B cell (primary cell): Measurements from ENCODE around the gene FOXD1. TPM values are rescaled to one million over a fixed set of nuclear protein-coding genes. Genes with fewer than 3 reads are reported as not detected.

ENCODE experiments used
- ATAC-seq: fragments of 200-7000 bp; cut with Tn5 transposase; one replicate; pipeline ENCODE4 v1.10.0; 2021; ENCODE audit warnings: low read depth, mild to moderate bottlenecking, moderate number of reproducible peaks, moderate library complexity
- CTCF ChIA-PET: fragments of 350-600 bp; sonication (Branson Sonifier 250); formaldehyde crosslinking; loops from one replicate; lab custom pipeline; 2021; ENCODE audit warnings: antibody characterized with exemption, inconsistent platforms; lab: Charles Lee
- POLR2A ChIA-PET: fragments of 350-600 bp; sonication (Branson Sonifier 250); formaldehyde crosslinking; loops from one replicate; lab custom pipeline; 2021; ENCODE audit warnings: antibody characterized with exemption; lab: Charles Lee
- DNase-seq: peaks from one replicate; pipeline ENCODE4 v3.0.0; 2013
- H2AFZ ChIP-seq: 2 replicates; pipeline ENCODE4 v1.6.1; 2012; ENCODE audit warnings: mild to moderate bottlenecking, low read depth, low read length; ENCODE audit not compliant: insufficient read depth, poor library complexity, severe bottlenecking
- H3K27ac ChIP-seq, 2 donors: 1 replicate in 1 of 2; 2 replicates in 1 of 2; pipeline ENCODE4 v1.5.1; 2012 to 2013; ENCODE audit warnings: low read length in 2 of 2, mild to moderate bottlenecking in 2 of 2, moderate library complexity in 1 of 2
- H3K27me3 ChIP-seq, 4 experiments: fragments of 200-600 bp in 1 of 4; sonication (generic) in 1 of 4; replicated peaks in 1 of 4; 1 replicate in 2 of 4; 2 replicates in 2 of 4; pipeline versions ENCODE4 v1.6.1 to v1.7.0; 2013 to 2016; ENCODE audit warnings: low read length in 3 of 4, mild to moderate bottlenecking in 2 of 4, mixed read lengths in 1 of 4, moderate library complexity in 1 of 4; ENCODE audit not compliant: insufficient read depth in 4 of 4, control insufficient read depth in 3 of 4; ENCODE audit errors: control extremely low read depth in 1 of 4
- H3K36me3 ChIP-seq, 2 experiments: replicated peaks in 1 of 2; 1 replicate in 1 of 2; 2 replicates in 1 of 2; pipeline versions ENCODE4 v1.6.1 to v1.7.1; 2013; ENCODE audit warnings: low read length in 1 of 2; ENCODE audit not compliant: insufficient read depth in 2 of 2, control insufficient read depth in 1 of 2; ENCODE audit errors: control extremely low read depth in 1 of 2, extremely low read depth in 1 of 2
- H3K4me1 ChIP-seq, 2 donors: fragments of 200-600 bp in 1 of 2; sonication (generic) in 1 of 2; 1 replicate in 1 of 2; 2 replicates in 1 of 2; pipeline versions ENCODE4 v1.5.1 to v1.6.1; 2013 to 2017; ENCODE audit warnings: low read length in 2 of 2; ENCODE audit not compliant: control insufficient read depth in 2 of 2, insufficient read depth in 2 of 2
- H3K4me2 ChIP-seq: replicated peaks from 2 replicates; pipeline ENCODE3; 2012; ENCODE audit warnings: mild to moderate bottlenecking, low read depth, low read length; ENCODE audit not compliant: poor library complexity, severe bottlenecking
- H3K4me3 ChIP-seq, 5 experiments: fragments of 200-600 bp in 1 of 5; sonication (generic) in 1 of 5; 1 replicate in 3 of 5; 2 replicates in 2 of 5; pipeline versions ENCODE4 v1.5.1 to v1.7.0; 2011 to 2016; ENCODE audit warnings: low read length in 4 of 5, mild to moderate bottlenecking in 4 of 5, low read depth in 2 of 5, control low read depth in 1 of 5, moderate library complexity in 1 of 5; ENCODE audit not compliant: insufficient read depth in 1 of 5; ENCODE audit errors: control extremely low read depth in 1 of 5, extremely low read depth in 1 of 5
- H3K79me2 ChIP-seq: fragments of 200-600 bp; sonication (generic); one replicate; pipeline ENCODE4 v1.6.0; 2016; ENCODE audit warnings: low read length; ENCODE audit not compliant: control insufficient read depth, insufficient read depth
- H3K9ac ChIP-seq: fragments of 200-600 bp; sonication (generic); 2 replicates; pipeline ENCODE4 v1.6.1; 2017; ENCODE audit warnings: mild to moderate bottlenecking, low read length, moderate library complexity
- H3K9me3 ChIP-seq, 3 donors: one replicate each; pipeline versions ENCODE4 v1.6.1 to v1.7.1; 2013; ENCODE audit warnings: low read length in 2 of 3; ENCODE audit not compliant: control insufficient read depth in 2 of 3, insufficient read depth in 1 of 3; ENCODE audit errors: control extremely low read depth in 1 of 3
- H4K20me1 ChIP-seq: 2 replicates; pipeline ENCODE4 v1.6.0; 2012; ENCODE audit warnings: mild to moderate bottlenecking, low read length; ENCODE audit not compliant: insufficient read depth, control insufficient read depth, poor library complexity, severe bottlenecking
- H3K27ac Mint-ChIP-seq: one replicate; pipeline ENCODE4 v1.8.0; 2021; ENCODE audit warnings: mixed read lengths
- H3K27me3 Mint-ChIP-seq: one replicate; pipeline ENCODE4 v1.8.0; 2021; ENCODE audit warnings: mixed read lengths
- H3K4me1 Mint-ChIP-seq: one replicate; pipeline ENCODE4 v1.8.0; 2021; ENCODE audit warnings: mixed read lengths
- H3K4me3 Mint-ChIP-seq: one replicate; pipeline ENCODE4 v1.8.0; 2021; ENCODE audit warnings: mixed read lengths
- H3K9me3 Mint-ChIP-seq: one replicate; pipeline ENCODE4 v1.8.0; 2022; ENCODE audit warnings: mixed read lengths; ENCODE audit not compliant: insufficient read depth
- CTCF ChIP-seq: fragments of 200-600 bp; IDR thresholded peaks from one replicate; pipeline ENCODE4 v1.8.0; 2022; ENCODE audit warnings: antibody characterized with exemption, mild to moderate bottlenecking
- EZH2 ChIP-seq: IDR thresholded peaks from 2 replicates; pipeline ENCODE4 v1.6.1; 2012; ENCODE audit warnings: borderline replicate concordance, low read depth, mild to moderate bottlenecking, moderate library complexity, low read length; ENCODE audit not compliant: insufficient read depth, poor library complexity, severe bottlenecking
- intact Hi-C: fragments of 100-400 bp; cut with micrococcal nuclease; formaldehyde crosslinking; loops from one replicate; pipeline ENCODE4 v1.10.0; 2022
- polyA plus RNA-seq: library from polyadenylated mRNA; depleted of rRNA; stranded (reverse); fragments of >200 nt; gene quantifications from 2 replicates; pipeline ENCODE4 v1.2.3, GENCODE V29; 2012
- total RNA-seq, 2 donors: library from RNA; stranded (reverse); fragments of 120-200 nt in 1 of 2; gene quantifications; 1 replicate in 1 of 2; 2 replicates in 1 of 2; pipeline versions ENCODE4 v1.2.3 to v1.2.4, GENCODE V29; 2013 to 2022

The FOXD1 gene
- total and polyA plus RNA-seq, 2 donors (not counting 1 experiment from before 2014, with no cell fraction given), result 0.34 to 0.49 TPM

- H3K27me3 Mint-ChIP-seq, result peaks cover 55% of the 10 kb centered on the region
- no peak overlapping the region for H3K27ac ChIP-seq
These were observed 17.2 kb downstream of the FOXD1 start for GRCh38 chr5:73431204-73431851.

More at GRCh38 chr5:73431204-73431851, 17.2 kb downstream of the FOXD1 start:
- ATAC-seq, result no peak
- no peak overlapping the region for H3K4me3 ChIP-seq
- H3K27me3 ChIP-seq, result peaks cover 0 to 50% (median 18%) of the 10 kb centered on the region in 4 experiments
- no peak overlapping the region for H2AFZ ChIP-seq
- no peak overlapping the region for H3K27ac Mint-ChIP-seq
- no peak for DNase-seq
- ChIA-PET POLR2A (no interaction called here), CTCF (no interaction called here)
- peaks cover 5% of the 10 kb centered on the region for H3K4me1 Mint-ChIP-seq
- no peak overlapping the region for H3K9ac ChIP-seq
- H3K9me3 ChIP-seq, result peaks cover 0 to 6% (median 3%) of the 10 kb centered on the region in 3 donors
- H3K4me3 Mint-ChIP-seq, result no peak overlapping the region
- peaks cover 2 to 5% of the 10 kb centered on the region in 2 donors for H3K4me1 ChIP-seq
- H4K20me1 ChIP-seq, result no peaks in the 10 kb centered on the region
- no peak for TF ChIP-seq CTCF
- no peak for TF ChIP-seq EZH2
- no peaks in the 10 kb centered on the region for H3K79me2 ChIP-seq
- H3K9me3 Mint-ChIP-seq, result peaks cover 4% of the 10 kb centered on the region
- intact Hi-C loops, result no loop called here
- no peak overlapping the region for H3K4me2 ChIP-seq
- H3K36me3 ChIP-seq, result no peaks in the 10 kb centered on the region
